Hepatocyte (in vitro differentiated cells): Measurements from ENCODE around the gene CARD10. TPM values are rescaled to one million over a fixed set of nuclear protein-coding genes. Genes with fewer than 3 reads are reported as not detected.
"Not testable (repeated sequence)": the region's sequence is repeated elsewhere in the genome, so short reads cannot be mapped to it uniquely, and the experiment has no call there.

Experiments used
- DNase-seq: peaks from one replicate; pipeline ENCODE4 v3.0.0-alpha.2; 2016; ENCODE audit warnings: low spot score
- H2AFZ ChIP-seq: fragments of 200-600 bp; sonication (generic); 2 replicates; pipeline ENCODE4 v1.6.0; 2016; ENCODE audit warnings: antibody characterized with exemption, mild to moderate bottlenecking
- H3K27ac ChIP-seq: fragments of 200-600 bp; sonication (generic); 2 replicates; pipeline ENCODE4 v1.5.1; 2016; ENCODE audit warnings: mild to moderate bottlenecking
- H3K27me3 ChIP-seq: fragments of 200-600 bp; sonication (generic); 2 replicates; pipeline ENCODE4 v1.6.1; 2016
- H3K36me3 ChIP-seq: fragments of 200-600 bp; sonication (generic); replicated peaks from 2 replicates; pipeline ENCODE4 v1.5.1; 2016; ENCODE audit warnings: low read depth; ENCODE audit not compliant: insufficient read depth
- H3K4me1 ChIP-seq: fragments of 200-600 bp; sonication (generic); 2 replicates; pipeline ENCODE4 v1.5.1; 2016; ENCODE audit warnings: mild to moderate bottlenecking, moderate library complexity; ENCODE audit not compliant: insufficient read depth
- H3K4me2 ChIP-seq: fragments of 200-600 bp; sonication (generic); 2 replicates; pipeline ENCODE4 v1.6.0; 2016
- H3K4me3 ChIP-seq: fragments of 200-600 bp; sonication (generic); 2 replicates; pipeline ENCODE4 v1.5.1; 2016; ENCODE audit warnings: mild to moderate bottlenecking
- H3K79me2 ChIP-seq: fragments of 200-600 bp; sonication (generic); 2 replicates; pipeline ENCODE4 v1.6.0; 2017; ENCODE audit warnings: mild to moderate bottlenecking
- H3K9me2 ChIP-seq: fragments of 200-600 bp; sonication (generic); replicated peaks from 2 replicates; pipeline ENCODE4 v1.6.0; 2017; ENCODE audit warnings: mild to moderate bottlenecking; ENCODE audit not compliant: insufficient read depth
- H3K9me3 ChIP-seq: fragments of 200-600 bp; sonication (generic); 2 replicates; pipeline ENCODE4 v1.5.1; 2016; ENCODE audit warnings: low read depth, mild to moderate bottlenecking
- H4K20me1 ChIP-seq: fragments of 200-600 bp; sonication (generic); 2 replicates; pipeline ENCODE4 v1.6.0; 2016; ENCODE audit warnings: mild to moderate bottlenecking; ENCODE audit not compliant: insufficient read depth, poor library complexity, severe bottlenecking
- CTCF ChIP-seq: fragments of 200-600 bp; sonication (generic); IDR thresholded peaks from 2 replicates; pipeline ENCODE4 v1.5.1; 2016; ENCODE audit warnings: antibody characterized with exemption, mild to moderate bottlenecking; ENCODE audit not compliant: poor library complexity
- EZH2 ChIP-seq: fragments of 200-600 bp; sonication (generic); IDR thresholded peaks from 2 replicates; pipeline ENCODE4 v1.6.1; 2016; ENCODE audit warnings: antibody characterized with exemption, mild to moderate bottlenecking, borderline replicate concordance
- EZH2phosphoT487 ChIP-seq: fragments of 200-600 bp; sonication (generic); IDR thresholded peaks from one replicate; pipeline ENCODE4 v1.6.1; 2018; ENCODE audit warnings: antibody characterized with exemption, mild to moderate bottlenecking, low read depth, moderate library complexity; ENCODE audit not compliant: unreplicated experiment, severe bottlenecking
- WGBS: methylation state at CpG from one replicate; pipeline ENCODE4 v1.1.6; 2016; ENCODE audit warnings: low lambda C conversion rate; ENCODE audit errors: missing lambda C conversion rate; 5-methylcytosine and 5-hydroxymethylcytosine counted together
- polyA plus RNA-seq: library from polyadenylated mRNA; unstranded; fragments of >200 nt; fragmentation: Nextera tagmentation; extraction: Ambion mirVana; gene quantifications from 2 replicates; pipeline ENCODE4 v1.2.1, GENCODE V29; 2016
- total RNA-seq: library from RNA; depleted of rRNA; stranded (reverse); fragments of >200 nt; gene quantifications from 2 replicates; pipeline ENCODE4 v1.2.3, GENCODE V29; 2014

CARD10 gene
- total and polyA plus RNA-seq, 2 experiments from 2014 or later = 23.4 to 28.7 TPM

DNA sequence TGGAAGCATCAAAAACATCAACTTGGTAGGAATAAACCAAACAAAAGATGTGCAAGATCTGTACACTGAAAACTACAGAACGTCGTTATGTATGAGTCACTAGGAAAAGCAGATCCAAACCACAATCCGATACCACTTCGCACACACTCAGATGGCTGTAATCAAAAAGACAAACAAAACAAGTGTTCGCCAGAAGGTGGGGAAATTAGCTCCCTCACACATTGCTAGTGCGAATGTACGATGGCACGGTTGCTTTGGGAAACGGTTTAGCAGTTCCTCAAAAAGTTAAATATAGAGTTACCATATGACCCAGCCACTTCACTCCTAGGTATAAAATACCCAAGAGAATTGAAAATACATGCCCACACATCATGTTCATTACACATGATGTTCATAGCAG, 14.8 kb upstream of the CARD10 start:
- Histone ChIP-seq H3K79me2 (no peaks in the 10 kb centered on the region), H3K27ac (no peak overlapping the region), H3K4me1 (peaks cover under 1% of the 10 kb centered on the region), H4K20me1 (no peaks in the 10 kb centered on the region), H3K4me2 (no peak overlapping the region), H3K4me3 (no peak overlapping the region), H3K27me3 (no peaks in the 10 kb centered on the region), H3K9me3 (no peaks in the 10 kb centered on the region), H3K36me3 (no peaks in the 10 kb centered on the region), H2AFZ (no peak overlapping the region), H3K9me2 (no peaks in the 10 kb centered on the region)
- TF ChIP-seq CTCF (no peak), EZH2phosphoT487 (no peak), EZH2 (no peak)
- no peak for DNase-seq
- WGBS = 43% methylated on average over 9 of the region's 9 CpGs

GRCh38 chr22:37529652-37530345, 10.6 kb upstream of the CARD10 start:
- no peak overlapping the region for H3K4me2 ChIP-seq
- TF ChIP-seq CTCF (no peak), EZH2phosphoT487 (no peak), EZH2 (no peak)
- H3K27ac ChIP-seq = no peak overlapping the region
- H3K9me3 ChIP-seq = no peaks in the 10 kb centered on the region
- H3K79me2 ChIP-seq = no peaks in the 10 kb centered on the region
- no peaks in the 10 kb centered on the region for H3K36me3 ChIP-seq
- no peaks in the 10 kb centered on the region for H3K9me2 ChIP-seq
- H3K4me3 ChIP-seq = no peak overlapping the region
- no peaks in the 10 kb centered on the region for H3K27me3 ChIP-seq
- no peak overlapping the region for H2AFZ ChIP-seq
- WGBS = 85% methylated on average over 2 of the region's 2 CpGs
- no peaks in the 10 kb centered on the region for H4K20me1 ChIP-seq
- DNase-seq = no peak
- peaks cover 7% of the 10 kb centered on the region for H3K4me1 ChIP-seq

DNA sequence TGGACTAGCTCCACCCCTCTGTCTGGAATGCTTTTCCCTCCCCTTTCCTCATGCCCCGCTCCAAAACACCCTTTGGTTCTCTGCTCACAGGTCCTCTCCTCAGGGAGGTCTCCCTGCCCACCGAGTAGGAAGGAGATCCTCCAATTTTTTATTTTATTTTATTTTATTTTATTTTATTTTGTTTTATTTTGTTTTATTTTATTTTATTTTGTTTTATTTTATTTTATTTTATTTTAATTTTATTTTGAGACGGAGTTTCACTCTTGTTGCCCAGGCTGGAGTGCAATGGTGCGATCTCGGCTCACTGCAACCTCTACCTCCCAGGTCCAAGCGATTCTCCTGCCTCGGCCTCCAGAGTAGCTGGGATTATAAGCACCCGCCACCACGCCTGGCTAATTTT, 8.7 kb upstream of the CARD10 start:
- H3K79me2 ChIP-seq, H3K9me2 ChIP-seq, H3K4me3 ChIP-seq, H3K9me3 ChIP-seq, H3K27me3 ChIP-seq, H3K36me3 ChIP-seq, H3K27ac ChIP-seq, H3K4me2 ChIP-seq, H4K20me1 ChIP-seq, H3K4me1 ChIP-seq, DNase-seq, H2AFZ ChIP-seq: not testable (repeated sequence)
- 93% methylated on average over 9 of the region's 9 CpGs for WGBS

GRCh38 chr22:37527081-37527752, 8.0 kb upstream of the CARD10 start:
- not testable (repeated sequence) for DNase-seq, H3K4me1 ChIP-seq, H2AFZ ChIP-seq, H3K4me3 ChIP-seq, H3K36me3 ChIP-seq, H3K27me3 ChIP-seq, H3K79me2 ChIP-seq, H3K4me2 ChIP-seq, H3K27ac ChIP-seq, H4K20me1 ChIP-seq, H3K9me3 ChIP-seq, H3K9me2 ChIP-seq
- 95% methylated on average over 9 of the region's 9 CpGs for WGBS
